HEK293 (cell line): Measurements from ENCODE around the gene TP53BP2.

Experiments used
- CTCF ChIA-PET: fragments of 350-600 bp; formaldehyde crosslinking; extraction: SDS; loops from one replicate; lab custom pipeline; 2021; ENCODE audit warnings: antibody characterized with exemption; lab: Yijun Ruan, JAX
- POLR2A ChIA-PET: fragments of 300-600 bp; formaldehyde crosslinking; extraction: SDS; loops from one replicate; lab custom pipeline; 2020; ENCODE audit warnings: antibody characterized with exemption, inconsistent platforms; lab: Yijun Ruan, JAX
- H3K27ac ChIP-seq: fragments of 200-500 bp; sonication (Bioruptor generic); 2 replicates; pipeline ENCODE4 v1.5.1; 2014; ENCODE audit warnings: low read depth, low read length, control low read depth, inconsistent platforms; ENCODE audit errors: extremely low read depth
- H3K36me3 ChIP-seq, 2 experiments: fragments of 200-500 bp in 1 of 2; sonication (Bioruptor generic) in 1 of 2; 1 replicate in 1 of 2; 2 replicates in 1 of 2; pipeline ENCODE4 v1.5.1; 2014 to 2017; ENCODE audit warnings: inconsistent platforms in 2 of 2, low read length in 2 of 2; ENCODE audit not compliant: control insufficient read depth in 2 of 2, insufficient read depth in 1 of 2
- H3K4me1 ChIP-seq: fragments of 200-500 bp; sonication (Bioruptor generic); 2 replicates; pipeline ENCODE4 v1.5.1; 2014; ENCODE audit warnings: mild to moderate bottlenecking, low read length, inconsistent platforms; ENCODE audit not compliant: control insufficient read depth, insufficient read depth
- H3K4me3 ChIP-seq: 2 replicates; pipeline ENCODE4 v1.5.1; 2011; ENCODE audit warnings: low read depth, mild to moderate bottlenecking, control low read depth, low read length, moderate library complexity
- H3K9me3 ChIP-seq: fragments of 200-500 bp; sonication (Bioruptor generic); 2 replicates; pipeline ENCODE4 v1.5.1; 2014; ENCODE audit warnings: low read depth, low read length, inconsistent platforms; ENCODE audit not compliant: control insufficient read depth, insufficient read depth
- KLF10 ChIP-seq: fragments of 450-650 bp; IDR thresholded peaks from 2 replicates; pipeline ENCODE4 v1.5.1; 2018; ENCODE audit warnings: missing biosample characterization, mild to moderate bottlenecking, missing genetic modification characterization
- KLF9 ChIP-seq: fragments of 450-650 bp; formaldehyde crosslinking; IDR thresholded peaks from 2 replicates; pipeline ENCODE4 v1.5.1; 2016; ENCODE audit warnings: missing biosample characterization, missing genetic modification characterization, low read depth
- MYNN ChIP-seq: fragments of 450-650 bp; formaldehyde crosslinking; IDR thresholded peaks from 2 replicates; pipeline ENCODE4 v1.5.1; 2016; ENCODE audit warnings: missing biosample characterization, missing genetic modification characterization, borderline replicate concordance
- TSHZ1 ChIP-seq: fragments of 450-650 bp; formaldehyde crosslinking; IDR thresholded peaks from 2 replicates; pipeline ENCODE4 v1.5.1; 2016; ENCODE audit warnings: missing biosample characterization, missing genetic modification characterization, borderline replicate concordance
- ZFP3 ChIP-seq: fragments of 450-650 bp; formaldehyde crosslinking; IDR thresholded peaks from 2 replicates; pipeline ENCODE4 v1.5.1; 2016; ENCODE audit warnings: low read depth, missing biosample characterization, missing genetic modification characterization
- ZNF155 ChIP-seq: fragments of 450-650 bp; formaldehyde crosslinking; IDR thresholded peaks from 2 replicates; pipeline ENCODE4 v1.5.1; 2016; ENCODE audit warnings: missing biosample characterization, missing genetic modification characterization
- ZNF341 ChIP-seq: fragments of 450-650 bp; formaldehyde crosslinking; IDR thresholded peaks from 2 replicates; pipeline ENCODE4; 2016; ENCODE audit warnings: low read depth, missing biosample characterization, missing genetic modification characterization
- ZNF433 ChIP-seq: fragments of 450-650 bp; formaldehyde crosslinking; IDR thresholded peaks from 2 replicates; pipeline ENCODE4 v1.5.1; 2016; ENCODE audit warnings: missing biosample characterization, missing genetic modification characterization, low read depth
- ZNF561 ChIP-seq: fragments of 450-650 bp; IDR thresholded peaks from 2 replicates; pipeline ENCODE4 v1.5.1; 2018; ENCODE audit warnings: missing biosample characterization, missing genetic modification characterization, borderline replicate concordance
- ZNF571 ChIP-seq: fragments of 450-650 bp; formaldehyde crosslinking; IDR thresholded peaks from 2 replicates; pipeline ENCODE4 v1.5.0; 2017; ENCODE audit warnings: missing biosample characterization, missing genetic modification characterization
- ZNF585B ChIP-seq: fragments of 450-650 bp; formaldehyde crosslinking; IDR thresholded peaks from 2 replicates; pipeline ENCODE4 v1.5.1; 2016; ENCODE audit warnings: missing biosample characterization, missing genetic modification characterization
- ZNF600 ChIP-seq: fragments of 450-650 bp; formaldehyde crosslinking; IDR thresholded peaks from 2 replicates; pipeline ENCODE4 v1.5.1; 2016; ENCODE audit warnings: missing biosample characterization, missing genetic modification characterization
- ZNF623 ChIP-seq: fragments of 450-650 bp; formaldehyde crosslinking; IDR thresholded peaks from 2 replicates; pipeline ENCODE4 v1.5.1; 2016; ENCODE audit warnings: missing biosample characterization, missing genetic modification characterization
- ZNF658 ChIP-seq: fragments of 450-650 bp; formaldehyde crosslinking; IDR thresholded peaks from 2 replicates; pipeline ENCODE4; 2016; ENCODE audit warnings: missing biosample characterization, missing genetic modification characterization
- ZNF776 ChIP-seq: fragments of 450-650 bp; formaldehyde crosslinking; IDR thresholded peaks from 2 replicates; pipeline ENCODE4 v1.5.0; 2017; ENCODE audit warnings: missing biosample characterization, missing genetic modification characterization, borderline replicate concordance
- ZNF777 ChIP-seq: fragments of 450-650 bp; formaldehyde crosslinking; IDR thresholded peaks from 2 replicates; pipeline ENCODE4 v1.5.1; 2017; ENCODE audit warnings: missing biosample characterization, missing genetic modification characterization, borderline replicate concordance
- ZNF785 ChIP-seq: fragments of 450-650 bp; formaldehyde crosslinking; IDR thresholded peaks from 2 replicates; pipeline ENCODE4 v1.5.1; 2016; ENCODE audit warnings: missing biosample characterization, missing genetic modification characterization
- ZNF792 ChIP-seq: fragments of 450-650 bp; formaldehyde crosslinking; IDR thresholded peaks from 2 replicates; pipeline ENCODE4 v1.5.1; 2016; ENCODE audit warnings: missing biosample characterization, missing genetic modification characterization
- TF ChIP-seq, protein P1 (sequence below): fragments of 450-650 bp; formaldehyde crosslinking; optimal IDR thresholded peaks from 2 replicates; pipeline ENCODE3; 2016; ENCODE audit warnings: missing biosample characterization, mild to moderate bottlenecking, missing genetic modification characterization
- TF ChIP-seq, protein P2 (sequence below): fragments of 450-650 bp; formaldehyde crosslinking; IDR thresholded peaks from 2 replicates; pipeline ENCODE4 v1.5.1; 2017; ENCODE audit warnings: missing biosample characterization, missing genetic modification characterization

TP53BP2 gene

DNA sequence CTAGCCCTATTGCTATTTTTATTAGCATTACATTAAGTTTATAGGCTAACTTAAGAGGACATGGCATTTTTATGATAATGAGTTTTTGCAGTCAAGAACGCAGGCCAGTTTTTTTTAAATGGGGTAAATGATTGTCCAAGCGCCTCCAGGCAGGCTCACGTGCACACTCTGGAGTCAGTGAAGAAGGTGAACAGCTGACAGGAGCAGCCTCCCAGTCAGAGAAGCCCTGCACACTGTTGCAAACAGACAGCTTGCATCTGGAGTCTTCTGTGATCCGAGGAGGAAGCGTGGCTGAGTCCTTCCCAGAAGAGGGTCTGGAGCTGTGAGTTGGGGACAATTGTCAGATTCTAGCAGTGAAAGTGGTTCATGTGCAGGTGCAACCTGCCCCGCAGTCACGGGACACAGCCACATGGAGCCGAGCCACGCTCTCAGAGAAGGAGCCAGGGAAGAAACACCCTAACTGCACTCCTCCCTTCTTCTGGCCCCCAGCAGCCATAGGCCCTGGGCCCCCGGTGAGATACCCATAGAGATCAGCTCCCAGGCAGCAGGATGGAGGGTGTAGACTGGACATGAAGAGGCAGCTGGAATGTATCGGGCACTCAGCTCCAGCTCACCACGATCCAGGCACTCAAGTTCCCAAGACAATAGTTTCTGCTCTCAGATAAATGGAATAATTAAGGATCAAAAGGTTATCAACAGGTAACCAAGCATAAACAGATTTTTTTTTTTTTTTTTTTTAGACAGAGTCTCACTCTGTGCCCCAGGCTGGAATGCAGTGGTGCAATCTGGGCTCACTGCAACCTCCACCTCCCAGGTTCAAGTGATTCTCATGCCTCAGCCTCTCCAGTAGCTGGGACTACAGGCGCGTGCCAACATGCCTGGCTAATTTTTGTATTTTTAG, 107.0 kb downstream of the TP53BP2 start (continued):
- TF ChIP-seq ZFP3 (tag by site-specific recombination) (no peak), ZNF585B (tag by site-specific recombination) (peak; percentile 47), ZNF600 (tag by site-specific recombination) (peak; percentile 69), ZNF433 (no peak), KLF10 (tag by site-specific recombination) (peak; percentile 67; the same call in 1 of the 2 replicates), TSHZ1 (tag by site-specific recombination) (peak; percentile 93), ZNF792 (tag by site-specific recombination) (no peak)

DNA sequence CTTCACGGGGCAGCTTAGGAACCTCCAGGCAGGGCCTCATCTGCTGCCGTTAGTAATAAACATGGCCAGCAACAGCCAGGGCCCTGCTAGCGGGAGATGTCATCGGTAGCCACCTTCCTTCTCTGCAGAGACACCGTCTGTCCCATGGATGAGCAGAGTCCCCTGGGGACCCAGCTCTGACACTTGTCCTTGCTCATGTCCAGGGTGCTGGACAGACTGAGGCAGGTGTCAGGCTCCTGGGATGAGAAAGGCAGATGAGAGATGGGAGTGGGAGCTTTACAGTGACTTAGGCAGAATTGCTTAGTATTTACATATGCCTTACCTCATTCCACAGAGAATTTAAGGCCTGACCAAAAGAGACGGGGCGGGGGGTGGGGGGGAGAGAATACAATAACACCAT, 108.4 kb downstream of the TP53BP2 start:
- H3K4me1 ChIP-seq = peaks cover 38% of the 10 kb centered on the region
- no peak overlapping the region for H3K27ac ChIP-seq
- no peaks in the 10 kb centered on the region for H3K9me3 ChIP-seq
- H3K36me3 ChIP-seq = peaks cover 0 to 6% of the 10 kb centered on the region in 2 experiments; a peak in 2 of 3 replicates
- TF ChIP-seq, protein P1, sequence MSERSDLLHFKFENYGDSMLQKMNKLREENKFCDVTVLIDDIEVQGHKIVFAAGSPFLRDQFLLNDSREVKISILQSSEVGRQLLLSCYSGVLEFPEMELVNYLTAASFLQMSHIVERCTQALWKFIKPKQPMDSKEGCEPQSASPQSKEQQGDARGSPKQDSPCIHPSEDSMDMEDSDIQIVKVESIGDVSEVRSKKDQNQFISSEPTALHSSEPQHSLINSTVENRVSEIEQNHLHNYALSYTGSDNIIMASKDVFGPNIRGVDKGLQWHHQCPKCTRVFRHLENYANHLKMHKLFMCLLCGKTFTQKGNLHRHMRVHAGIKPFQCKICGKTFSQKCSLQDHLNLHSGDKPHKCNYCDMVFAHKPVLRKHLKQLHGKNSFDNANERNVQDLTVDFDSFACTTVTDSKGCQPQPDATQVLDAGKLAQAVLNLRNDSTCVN (tag by site-specific recombination) = no peak
- no peak for TF ChIP-seq ZNF658 (tag by site-specific recombination)
- TF ChIP-seq ZNF600 (tag by site-specific recombination) = 0 out of 2 replicates have a peak, but pooled peaks have one; percentile 13
- TF ChIP-seq ZNF561 = no peak
- no peak for TF ChIP-seq ZNF623
- no peak for TF ChIP-seq KLF9 (tag by site-specific recombination)
- no peak for TF ChIP-seq MYNN
- no peak for TF ChIP-seq ZFP3 (tag by site-specific recombination)
- TF ChIP-seq ZNF777 (tag by site-specific recombination) = no peak
- no peak for TF ChIP-seq ZNF776
- TF ChIP-seq ZNF785 (tag by site-specific recombination) = no peak
- TF ChIP-seq ZNF585B (tag by site-specific recombination) = no peak
- TF ChIP-seq ZNF571 (tag by site-specific recombination) = no peak
- TF ChIP-seq ZNF341 = peak; percentile 34; the same call in 1 of the 2 replicates
- no peak for TF ChIP-seq ZNF155 (tag by site-specific recombination)
- TF ChIP-seq, protein P2, sequence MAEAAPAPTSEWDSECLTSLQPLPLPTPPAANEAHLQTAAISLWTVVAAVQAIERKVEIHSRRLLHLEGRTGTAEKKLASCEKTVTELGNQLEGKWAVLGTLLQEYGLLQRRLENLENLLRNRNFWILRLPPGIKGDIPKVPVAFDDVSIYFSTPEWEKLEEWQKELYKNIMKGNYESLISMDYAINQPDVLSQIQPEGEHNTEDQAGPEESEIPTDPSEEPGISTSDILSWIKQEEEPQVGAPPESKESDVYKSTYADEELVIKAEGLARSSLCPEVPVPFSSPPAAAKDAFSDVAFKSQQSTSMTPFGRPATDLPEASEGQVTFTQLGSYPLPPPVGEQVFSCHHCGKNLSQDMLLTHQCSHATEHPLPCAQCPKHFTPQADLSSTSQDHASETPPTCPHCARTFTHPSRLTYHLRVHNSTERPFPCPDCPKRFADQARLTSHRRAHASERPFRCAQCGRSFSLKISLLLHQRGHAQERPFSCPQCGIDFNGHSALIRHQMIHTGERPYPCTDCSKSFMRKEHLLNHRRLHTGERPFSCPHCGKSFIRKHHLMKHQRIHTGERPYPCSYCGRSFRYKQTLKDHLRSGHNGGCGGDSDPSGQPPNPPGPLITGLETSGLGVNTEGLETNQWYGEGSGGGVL = no peak
- ChIA-PET CTCF (interaction anchor here (0.6 to 5.9 kb wide), 5 partner anchors 9 to 118 kb away, joined by 3 to 37 read pairs (median 3); no protein-coding TSS in a partner anchor), POLR2A (interaction anchor here (1.2 kb wide), 1 partner anchor 22 kb away, joined by 3 read pairs; no protein-coding TSS in a partner anchor)
- H3K4me3 ChIP-seq = no peak overlapping the region
